Sigmoid colon (tissue), 4 donors: ENCODE measurements around the gene KIAA0930.

Experiments
- EP300 ChIP-seq, 4 donors: sonication (generic); formaldehyde crosslinking; IDR thresholded peaks; one replicate each; pipeline ENCODE4 v1.6.1; 2017; ENCODE audit warnings: antibody characterized with exemption in 4 of 4
- POLR2A ChIP-seq, 2 donors: fragments of 450-650 bp; IDR thresholded peaks; one replicate each; pipeline ENCODE4 v1.6.1; 2016; ENCODE audit warnings: antibody characterized with exemption in 2 of 2, mild to moderate bottlenecking in 2 of 2, moderate library complexity in 2 of 2
- POLR2AphosphoS5 ChIP-seq, 4 donors: sonication (generic); formaldehyde crosslinking; IDR thresholded peaks; one replicate each; pipeline ENCODE4 v1.6.1; 2017; ENCODE audit warnings: antibody characterized with exemption in 4 of 4
- TF ChIP-seq, protein P1 (sequence below), 4 experiments: fragments of 450-650 bp in 3 of 4; fragments of 200-600 bp in 1 of 4; IDR thresholded peaks; one replicate each; pipeline ENCODE4 v1.5.1; 2016 to 2019; ENCODE audit warnings: antibody characterized with exemption in 4 of 4, mild to moderate bottlenecking in 3 of 4, moderate library complexity in 2 of 4

DNA sequence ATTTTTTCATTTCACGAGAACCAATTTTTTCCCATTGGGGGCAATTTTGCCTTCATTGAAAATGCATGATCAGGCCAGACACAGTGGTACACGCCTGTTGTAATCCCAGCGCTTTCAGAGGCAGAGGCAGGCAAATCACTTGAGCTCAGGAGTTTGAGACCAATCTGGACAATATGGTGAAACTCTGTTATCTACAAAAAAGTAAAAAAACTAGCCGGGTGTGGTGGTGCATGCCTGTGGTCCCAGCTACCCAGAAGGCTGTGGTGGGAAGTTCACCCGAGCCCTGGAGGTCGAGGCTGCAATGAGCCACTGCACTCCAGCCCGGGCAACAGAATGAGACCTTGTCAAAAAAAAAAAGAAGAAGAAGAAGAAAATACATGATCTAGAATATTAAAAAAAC lies 24.8 kb upstream of the KIAA0930 start:
- TF ChIP-seq, protein P1, sequence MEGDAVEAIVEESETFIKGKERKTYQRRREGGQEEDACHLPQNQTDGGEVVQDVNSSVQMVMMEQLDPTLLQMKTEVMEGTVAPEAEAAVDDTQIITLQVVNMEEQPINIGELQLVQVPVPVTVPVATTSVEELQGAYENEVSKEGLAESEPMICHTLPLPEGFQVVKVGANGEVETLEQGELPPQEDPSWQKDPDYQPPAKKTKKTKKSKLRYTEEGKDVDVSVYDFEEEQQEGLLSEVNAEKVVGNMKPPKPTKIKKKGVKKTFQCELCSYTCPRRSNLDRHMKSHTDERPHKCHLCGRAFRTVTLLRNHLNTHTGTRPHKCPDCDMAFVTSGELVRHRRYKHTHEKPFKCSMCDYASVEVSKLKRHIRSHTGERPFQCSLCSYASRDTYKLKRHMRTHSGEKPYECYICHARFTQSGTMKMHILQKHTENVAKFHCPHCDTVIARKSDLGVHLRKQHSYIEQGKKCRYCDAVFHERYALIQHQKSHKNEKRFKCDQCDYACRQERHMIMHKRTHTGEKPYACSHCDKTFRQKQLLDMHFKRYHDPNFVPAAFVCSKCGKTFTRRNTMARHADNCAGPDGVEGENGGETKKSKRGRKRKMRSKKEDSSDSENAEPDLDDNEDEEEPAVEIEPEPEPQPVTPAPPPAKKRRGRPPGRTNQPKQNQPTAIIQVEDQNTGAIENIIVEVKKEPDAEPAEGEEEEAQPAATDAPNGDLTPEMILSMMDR (IDR thresholded peaks at IDR 0.05): no peak
- TF ChIP-seq POLR2A (IDR thresholded peaks at IDR 0.05) (no peak), POLR2AphosphoS5 (IDR thresholded peaks at IDR 0.05) (no peak), EP300 (IDR thresholded peaks at IDR 0.05) (no peak)
